Activated T-cell treated with anti-CD3 and anti-CD28 coated beads, Interleukin-2, amount 50 U/mL, for 72 hours (primary cell): Measurements from ENCODE around the gene HTR4. TPM values are rescaled to one million over a fixed set of nuclear protein-coding genes. Genes with fewer than 3 reads are reported as not detected.

Experiments used
- ATAC-seq, 2 donors: fragments of 150-1000 bp; cut with Tn5 transposase; replicated peaks in 1 of 2; 2 replicates each; pipeline ENCODE4 v1.10.0; 2021; ENCODE audit warnings: moderate library complexity in 2 of 2, mild to moderate bottlenecking in 1 of 2
- DNase-seq, 2 donors: peaks; one replicate each; pipeline ENCODE4 v3.0.0; 2021 to 2022; ENCODE audit warnings: mixed read lengths in 1 of 2
- H3K27ac Mint-ChIP-seq: one replicate; pipeline ENCODE4 v1.8.0; 2022; ENCODE audit warnings: mild to moderate bottlenecking, moderate library complexity, mixed read lengths
- H3K27me3 Mint-ChIP-seq: one replicate; pipeline ENCODE4 v1.8.0; 2022; ENCODE audit warnings: low read depth, mixed read lengths
- H3K36me3 Mint-ChIP-seq, 2 donors: one replicate each; pipeline ENCODE4 v1.8.0; 2022; ENCODE audit warnings: mixed read lengths in 2 of 2, mild to moderate bottlenecking in 1 of 2; ENCODE audit not compliant: insufficient read depth in 2 of 2
- H3K4me1 Mint-ChIP-seq: one replicate; pipeline ENCODE4 v1.8.0; 2022; ENCODE audit warnings: low read depth, mixed read lengths
- H3K4me3 Mint-ChIP-seq, 2 donors: one replicate each; pipeline ENCODE4 v1.8.0; 2022; ENCODE audit warnings: mild to moderate bottlenecking in 2 of 2, mixed read lengths in 2 of 2, moderate library complexity in 2 of 2
- H3K9me3 Mint-ChIP-seq, 2 donors: one replicate each; pipeline ENCODE4 v1.8.0; 2022; ENCODE audit warnings: mixed read lengths in 2 of 2
- total RNA-seq, 2 donors: library from RNA; stranded (reverse); gene quantifications; one replicate each; pipeline ENCODE4 v1.2.3, GENCODE V29; 2022

The HTR4 gene
- total RNA-seq, 2 donors from 2014 or later, result not detected

DNA sequence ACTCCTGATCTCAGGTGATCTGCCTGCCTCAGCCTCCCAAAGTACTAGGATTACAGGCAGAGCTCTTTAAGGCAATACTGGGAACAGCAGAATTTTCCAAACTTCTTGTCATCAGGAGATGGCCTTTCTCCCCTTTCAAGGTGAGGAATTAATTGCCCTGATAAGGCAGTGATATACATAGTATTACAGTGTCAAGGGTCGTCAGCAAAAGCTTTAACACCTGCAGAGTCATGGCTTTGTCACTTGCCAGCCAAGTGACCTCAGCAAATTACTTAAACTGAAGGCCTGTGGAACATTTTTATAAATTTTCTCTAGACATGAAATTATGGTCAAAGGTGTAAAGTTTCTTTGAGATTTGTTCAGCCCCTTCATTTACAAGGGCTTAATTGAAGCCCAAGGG lies 211.1 kb downstream of the HTR4 start:
- Mint-ChIP-seq H3K4me1 (no peaks in the 10 kb centered on the region), H3K4me3 (no peak overlapping the region), H3K27ac (no peak overlapping the region), H3K27me3 (no peaks in the 10 kb centered on the region), H3K36me3 (peaks cover 0 to 17% of the 10 kb centered on the region in 2 donors), H3K9me3 (no peaks in the 10 kb centered on the region)
- DNase-seq (no peak), ATAC-seq (no peak)

DNA sequence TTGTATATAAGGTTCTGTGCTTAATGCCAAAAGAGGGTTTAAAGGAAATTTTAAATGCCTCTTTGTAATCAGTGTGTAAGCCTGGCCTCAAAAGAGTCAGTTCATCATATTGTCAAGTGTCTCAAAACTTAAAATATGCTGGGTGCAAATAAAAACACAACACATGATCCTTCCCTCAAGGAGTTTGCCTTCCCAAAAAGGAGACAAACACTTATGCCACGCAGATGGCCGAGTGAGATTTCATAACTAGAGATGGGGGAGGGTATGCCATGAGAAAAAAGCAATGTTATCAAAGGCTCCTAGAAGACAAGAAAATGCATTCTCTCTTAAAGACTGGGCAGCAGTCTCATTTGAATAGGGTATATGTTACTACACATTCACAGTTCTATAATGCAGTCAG lies 215.4 kb downstream of the HTR4 start:
- H3K4me3 Mint-ChIP-seq, result no peak overlapping the region
- H3K27ac Mint-ChIP-seq, result peak overlapping the region; percentile 33
- H3K4me1 Mint-ChIP-seq, result peaks cover 9% of the 10 kb centered on the region
- H3K27me3 Mint-ChIP-seq, result no peaks in the 10 kb centered on the region
- no peaks in the 10 kb centered on the region for H3K9me3 Mint-ChIP-seq
- no peak for DNase-seq
- H3K36me3 Mint-ChIP-seq, result peaks cover 5 to 24% of the 10 kb centered on the region in 2 donors
- no peak for ATAC-seq

DNA sequence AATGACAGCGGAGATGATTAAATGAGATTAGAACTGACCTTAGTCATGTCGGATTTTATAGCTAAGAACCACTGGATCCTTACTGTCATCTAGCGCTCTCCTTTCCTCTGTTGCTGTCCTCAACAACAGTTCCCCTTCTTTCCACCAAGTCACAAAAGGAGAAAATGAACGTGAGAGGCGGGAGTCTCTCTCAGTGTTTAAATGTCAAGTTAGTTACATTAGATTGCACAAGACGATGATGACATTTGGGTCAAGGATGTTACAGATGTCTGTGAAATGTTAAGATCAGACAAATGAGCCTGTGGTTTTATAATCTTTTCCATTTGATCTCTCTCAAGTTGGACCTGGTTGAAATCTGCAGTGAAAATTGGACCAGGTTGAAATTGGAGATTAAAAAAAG lies 217.1 kb downstream of the HTR4 start:
- Mint-ChIP-seq H3K4me3 (peak overlapping the region; percentile 51 to 75), H3K4me1 (peaks cover 9% of the 10 kb centered on the region), H3K36me3 (peaks cover 5 to 28% of the 10 kb centered on the region in 2 donors), H3K9me3 (no peaks in the 10 kb centered on the region), H3K27ac (peak overlapping the region; percentile 96), H3K27me3 (no peaks in the 10 kb centered on the region)
- ATAC-seq (peak; percentile 74 to 83), DNase-seq (no peak)

DNA sequence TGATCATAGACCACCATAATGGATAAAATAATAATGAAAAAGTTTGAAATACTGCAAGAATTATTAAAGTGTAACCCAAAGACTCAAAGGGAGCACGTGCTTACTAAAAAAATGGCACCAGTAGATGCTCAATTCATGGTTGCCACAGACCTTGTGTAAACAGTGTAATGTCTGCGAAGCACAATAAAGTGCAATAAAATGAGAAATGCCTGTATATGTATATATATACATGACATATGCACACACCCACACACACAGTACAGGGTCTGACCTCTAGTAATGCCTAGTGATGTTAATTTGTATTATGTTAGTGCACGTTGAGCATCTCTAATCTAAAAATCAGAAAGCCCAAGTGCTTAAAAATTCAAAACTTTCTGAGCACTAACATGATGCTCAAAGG lies 218.3 kb downstream of the HTR4 start:
- ATAC-seq, result no peak
- H3K9me3 Mint-ChIP-seq, result no peaks in the 10 kb centered on the region
- H3K36me3 Mint-ChIP-seq, result peaks cover 5 to 24% of the 10 kb centered on the region in 2 donors
- no peak overlapping the region for H3K4me3 Mint-ChIP-seq
- H3K27me3 Mint-ChIP-seq, result no peaks in the 10 kb centered on the region
- H3K4me1 Mint-ChIP-seq, result peaks cover 9% of the 10 kb centered on the region
- peak overlapping the region; percentile 96 for H3K27ac Mint-ChIP-seq
- DNase-seq, result no peak

DNA sequence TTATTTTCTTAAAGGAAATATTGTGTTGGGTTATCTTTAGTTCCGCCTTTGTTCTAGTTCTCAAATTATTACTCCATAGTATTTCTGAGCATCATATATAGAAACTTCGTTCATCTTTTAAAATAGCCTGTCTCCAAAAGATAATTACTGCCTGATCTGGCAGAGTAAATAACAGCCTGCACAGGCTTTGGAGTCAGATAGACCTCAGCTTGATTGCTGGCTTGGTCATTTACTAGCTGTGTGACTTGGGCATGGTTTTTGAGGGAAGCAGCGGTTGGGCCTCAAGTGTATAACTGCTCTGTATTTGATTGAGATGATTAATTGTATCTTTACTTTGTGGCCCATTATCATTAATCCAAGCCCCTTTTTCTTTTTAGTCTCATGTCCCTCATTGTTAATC lies 220.5 kb downstream of the HTR4 start:
- Mint-ChIP-seq H3K4me1 (peaks cover 9% of the 10 kb centered on the region), H3K27me3 (no peaks in the 10 kb centered on the region), H3K36me3 (peaks cover 5 to 20% of the 10 kb centered on the region in 2 donors), H3K27ac (no peak overlapping the region), H3K4me3 (no peak overlapping the region), H3K9me3 (no peaks in the 10 kb centered on the region)
- ATAC-seq, result no peak
- no peak for DNase-seq

Other genes starting within 250 kb of the HTR4 start
- gene ADRB2, start 172.1 kb upstream of the HTR4 start, total RNA-seq, result 1 to 10 TPM in 1 of 2 donors, under 1 TPM in 1; 0.60 to 1.8 TPM